ENCODE data around the gene VPS26A.
"Not testable (repeated sequence)": the region's sequence is repeated elsewhere in the genome, so short reads cannot be mapped to it uniquely, and the experiment has no call there.

Gene VPS26A

GRCh38 chr10:69103784-69104183, 20.2 kb upstream of the VPS26A start:
- DNase-seq: no peak

GRCh38 chr10:69104994-69105790, 18.8 kb upstream of the VPS26A start:
- DNase-seq: no peak

GRCh38 chr10:69107176-69107490, 16.8 kb upstream of the VPS26A start:
- DNase-seq: no peak

GRCh38 chr10:69107699-69108098, 16.3 kb upstream of the VPS26A start:
- peak; percentile 42 for DNase-seq

- DNase-seq: no peak
Observed at GRCh38 chr10:69119896-69120295, 4.1 kb upstream of the VPS26A start.

- no peak for DNase-seq
Observed at GRCh38 chr10:69123306-69123746, 652 bp upstream of the VPS26A start.

- peak; percentile 78 for DNase-seq
Observed at GRCh38 chr10:69124563-69125268, 738 bp downstream of the VPS26A start.

- DNase-seq: no peak
Observed at GRCh38 chr10:69125554-69125953, 1.6 kb downstream of the VPS26A start.

GRCh38 chr10:69130251-69130650, 6.3 kb downstream of the VPS26A start:
- no peak for DNase-seq

GRCh38 chr10:69139961-69140360, 16.0 kb downstream of the VPS26A start:
- DNase-seq: no peak

- DNase-seq: no peak
Observed at GRCh38 chr10:69141304-69141703, 17.3 kb downstream of the VPS26A start.

GRCh38 chr10:69142074-69142473, 18.1 kb downstream of the VPS26A start:
- DNase-seq: not testable (repeated sequence)

- no peak for DNase-seq
Observed at GRCh38 chr10:69142983-69143382, 19.0 kb downstream of the VPS26A start.

GRCh38 chr10:69145329-69145728, 21.4 kb downstream of the VPS26A start:
- no peak for DNase-seq

GRCh38 chr10:69145864-69146263, 21.9 kb downstream of the VPS26A start:
- no peak for DNase-seq

GRCh38 chr10:69146759-69147158, 22.8 kb downstream of the VPS26A start:
- DNase-seq: no peak

- no peak for DNase-seq
Observed at GRCh38 chr10:69151984-69152383, 28.0 kb downstream of the VPS26A start.

- DNase-seq: no peak
Observed at GRCh38 chr10:69153227-69153626, 29.2 kb downstream of the VPS26A start.

- DNase-seq: no peak
Observed at GRCh38 chr10:69160809-69161241, 36.8 kb downstream of the VPS26A start.

GRCh38 chr10:69168493-69168892, 44.5 kb downstream of the VPS26A start:
- DNase-seq: no peak

GRCh38 chr10:69172241-69172982, 48.4 kb downstream of the VPS26A start:
- no peak for DNase-seq

GRCh38 chr10:69175326-69175725, 51.3 kb downstream of the VPS26A start:
- DNase-seq: not testable (repeated sequence)

- no peak for DNase-seq
Observed at GRCh38 chr10:69176823-69177222, 52.8 kb downstream of the VPS26A start.

All from CD4-positive, alpha-beta T cell treated with Interleukin-10 for 1 hour (primary cell).